NCI-H187 (cell line): Measurements from ENCODE around the gene ZBTB20.

Experiments used
- DNase-seq, 2 experiments: peaks; one replicate each; lab custom pipeline; 2025; lab: John Stamatoyannopoulos, UW

The ZBTB20 gene

GRCh38 chr3:114632757-114633424, 514.2 kb downstream of the ZBTB20 start:
- DNase-seq = no peak

- no peak for DNase-seq
These were observed 519.3 kb downstream of the ZBTB20 start for GRCh38 chr3:114627770-114628169.

- no peak for DNase-seq
These were observed 520.3 kb downstream of the ZBTB20 start for GRCh38 chr3:114626751-114627150.

GRCh38 chr3:114624571-114625181, 522.4 kb downstream of the ZBTB20 start:
- DNase-seq = no peak

- DNase-seq = no peak
These were observed 523.0 kb downstream of the ZBTB20 start for GRCh38 chr3:114624047-114624445.

GRCh38 chr3:114623420-114624046, 523.6 kb downstream of the ZBTB20 start:
- DNase-seq = no peak

GRCh38 chr3:114622001-114622400, 525.1 kb downstream of the ZBTB20 start:
- DNase-seq = no peak

- DNase-seq = no peak
These were observed 527.3 kb downstream of the ZBTB20 start for GRCh38 chr3:114619771-114620170.

GRCh38 chr3:114615523-114616085, 531.5 kb downstream of the ZBTB20 start:
- DNase-seq = no peak

GRCh38 chr3:114609973-114610630, 537.0 kb downstream of the ZBTB20 start:
- DNase-seq = no peak

- DNase-seq = no peak
These were observed 538.8 kb downstream of the ZBTB20 start for GRCh38 chr3:114608293-114608692.

- no peak for DNase-seq
These were observed 540.8 kb downstream of the ZBTB20 start for GRCh38 chr3:114606336-114606735.

GRCh38 chr3:114600571-114600970, 546.5 kb downstream of the ZBTB20 start:
- DNase-seq = no peak

- DNase-seq = no peak
These were observed 549.2 kb downstream of the ZBTB20 start for GRCh38 chr3:114597871-114598270.

GRCh38 chr3:114597012-114597411, 550.1 kb downstream of the ZBTB20 start:
- DNase-seq = no peak

GRCh38 chr3:114596147-114596546, 550.9 kb downstream of the ZBTB20 start:
- DNase-seq = no peak

GRCh38 chr3:114595522-114596028, 551.5 kb downstream of the ZBTB20 start:
- no peak for DNase-seq

- DNase-seq = no peak
These were observed 556.6 kb downstream of the ZBTB20 start for GRCh38 chr3:114590309-114591047.

- DNase-seq = no peak
These were observed 559.1 kb downstream of the ZBTB20 start for GRCh38 chr3:114587986-114588385.

GRCh38 chr3:114586119-114586518, 561.0 kb downstream of the ZBTB20 start:
- DNase-seq = no peak

GRCh38 chr3:114585687-114586086, 561.4 kb downstream of the ZBTB20 start:
- DNase-seq = no peak
